ENCODE results near the gene CTDSPL2.
A peak's percentile ranks its signal among the peaks of the same experiment; 100 is the strongest.
"Not testable (repeated sequence)": the region's sequence is repeated elsewhere in the genome, so short reads cannot be mapped to it uniquely, and the experiment has no call there.

The CTDSPL2 gene

GRCh38 chr15:44450172-44450571 lies 22.7 kb downstream of the CTDSPL2 start:
- DNase-seq (ENCODE audit: insufficient read length, low spot score) = no peak
- peak; percentile 11 for FAIRE-seq
- no peak for TF ChIP-seq POLR2A (IDR thresholded peaks at IDR 0.05; ENCODE audit: low read depth, low read length)

DNA sequence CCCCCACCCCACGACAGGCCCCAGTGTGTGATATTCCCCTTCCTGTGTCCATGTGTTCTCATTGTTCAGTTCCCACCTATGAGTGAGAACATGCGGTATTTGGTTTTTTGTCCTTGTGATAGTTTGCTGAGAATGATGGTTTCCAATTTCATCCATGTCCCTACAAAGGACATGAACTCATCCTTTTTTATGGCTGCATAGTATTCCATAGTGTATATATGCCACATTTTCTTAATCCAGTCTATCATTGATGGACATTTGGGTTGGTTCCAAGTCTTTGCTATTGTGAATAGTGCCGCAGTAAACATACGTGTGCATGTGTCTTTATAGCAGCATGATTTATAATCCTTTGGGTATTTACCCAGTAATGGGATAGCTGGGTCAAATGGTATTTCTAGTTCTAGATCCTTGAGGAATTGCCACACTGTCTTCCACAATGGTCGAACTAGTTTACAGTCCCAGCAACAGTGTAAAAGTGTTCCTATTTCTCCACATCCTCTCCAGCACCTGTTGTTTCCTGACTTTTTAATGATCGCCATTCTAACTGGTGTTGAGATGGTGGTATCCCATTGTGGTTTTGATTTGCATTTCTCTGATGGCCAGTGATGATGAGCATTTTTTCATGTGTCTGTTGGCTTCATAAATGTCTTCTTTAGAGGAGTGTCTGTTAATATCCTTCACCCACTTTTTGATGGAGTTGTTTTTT lies 26.3 kb downstream of the CTDSPL2 start:
- DNase-seq (ENCODE audit: insufficient read length, low spot score); FAIRE-seq: not testable (repeated sequence)

DNA sequence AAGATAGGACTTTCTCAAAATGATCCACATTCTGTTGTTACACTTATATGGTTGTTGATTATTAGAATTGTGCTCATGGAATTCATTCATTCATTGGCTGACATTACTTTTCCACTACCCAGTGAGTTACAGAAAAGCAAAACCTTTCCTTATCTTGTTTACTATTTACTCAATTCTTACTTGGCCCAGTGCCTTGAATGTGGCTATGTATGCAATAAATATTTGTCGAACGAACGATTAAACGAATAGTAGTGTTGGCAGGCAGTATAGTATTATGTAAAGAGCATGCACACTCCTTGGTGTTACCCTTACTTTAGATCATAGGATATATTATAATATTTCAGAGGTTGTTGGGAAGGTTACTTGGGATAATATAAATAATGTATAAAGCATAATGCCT lies 31.0 kb downstream of the CTDSPL2 start:
- DNase-seq (ENCODE audit: insufficient read length, low spot score) (no peak), FAIRE-seq (peak; percentile 52)
- no peak for TF ChIP-seq POLR2A (IDR thresholded peaks at IDR 0.05; ENCODE audit: low read depth, low read length)

GRCh38 chr15:44468709-44469385 lies 41.4 kb downstream of the CTDSPL2 start:
- DNase-seq (ENCODE audit: insufficient read length, low spot score) = peak; percentile 20
- no peak for TF ChIP-seq POLR2A (IDR thresholded peaks at IDR 0.05; ENCODE audit: low read depth, low read length)
- FAIRE-seq = peak; percentile 87

DNA sequence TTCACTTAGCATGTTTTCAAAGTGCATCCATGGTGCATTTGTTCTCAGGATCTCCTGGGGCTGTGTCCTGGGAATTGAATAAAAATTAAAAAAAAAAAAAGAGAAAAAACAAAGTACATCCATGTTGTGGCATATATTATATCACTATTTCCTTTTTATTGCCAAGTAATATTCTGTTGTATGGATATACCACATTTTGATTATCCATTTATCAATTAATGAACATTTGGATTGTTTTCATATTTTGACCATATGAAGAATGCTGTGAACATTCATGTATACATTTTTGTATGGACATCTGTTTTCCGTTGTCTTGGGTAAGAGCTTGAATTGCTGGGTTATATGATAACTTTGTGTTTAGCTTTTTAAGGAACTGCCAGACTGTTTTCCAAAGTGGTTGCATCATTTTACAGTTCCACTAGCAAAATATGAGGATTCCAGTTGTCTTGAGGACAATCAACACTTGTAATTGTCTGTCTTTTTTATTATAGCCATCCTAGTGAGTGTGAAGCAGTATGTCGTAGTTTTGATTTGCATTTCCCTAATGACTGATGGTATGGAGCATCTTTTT lies 44.5 kb downstream of the CTDSPL2 start:
- DNase-seq (ENCODE audit: insufficient read length, low spot score) (no peak), FAIRE-seq (no peak)
- no peak for TF ChIP-seq POLR2A (IDR thresholded peaks at IDR 0.05; ENCODE audit: low read depth, low read length)

DNA sequence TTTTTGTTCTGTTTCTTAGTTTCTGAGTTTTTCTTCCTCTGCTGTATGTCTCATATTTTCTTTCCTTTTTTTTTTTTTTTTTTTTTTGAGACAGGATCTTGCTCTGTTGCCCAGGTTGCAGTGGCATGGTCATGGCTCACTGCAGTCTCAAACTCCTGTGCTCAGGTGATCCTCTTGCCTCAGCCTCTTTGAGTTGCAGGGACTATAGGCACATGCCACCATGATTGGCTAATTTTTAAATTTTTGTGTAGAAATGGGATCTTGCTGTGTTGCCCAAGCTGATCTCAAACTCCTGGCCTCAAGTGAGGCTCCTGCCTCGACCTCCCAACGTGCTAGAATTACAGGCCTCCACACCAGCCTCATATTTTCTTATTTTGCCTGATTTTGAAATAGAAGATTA lies 51.9 kb downstream of the CTDSPL2 start:
- FAIRE-seq (no peak), DNase-seq (ENCODE audit: insufficient read length, low spot score) (no peak)
- no peak for TF ChIP-seq POLR2A (IDR thresholded peaks at IDR 0.05; ENCODE audit: low read depth, low read length)

DNA sequence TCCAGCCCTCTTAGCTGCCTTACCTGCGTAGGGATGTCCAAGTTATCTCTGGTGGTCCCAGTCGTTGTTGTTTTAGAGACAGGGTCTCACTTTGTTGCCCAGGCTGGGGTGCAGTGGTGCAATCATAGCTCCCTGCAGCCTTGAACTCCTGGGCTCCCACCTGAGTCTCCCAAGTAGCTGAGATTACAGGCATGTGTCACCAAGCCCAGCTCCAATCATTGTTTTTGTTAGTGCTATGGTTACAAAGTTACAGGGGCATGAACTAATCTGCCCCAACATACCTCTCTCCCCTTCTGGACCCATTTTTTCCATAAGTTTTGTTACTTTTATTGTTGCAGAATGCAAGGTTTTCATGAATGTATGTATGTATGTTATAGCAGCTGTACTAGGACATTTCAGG lies 54.7 kb downstream of the CTDSPL2 start:
- DNase-seq (ENCODE audit: insufficient read length, low spot score) (no peak), FAIRE-seq (no peak)
- TF ChIP-seq POLR2A (IDR thresholded peaks at IDR 0.05; ENCODE audit: low read depth, low read length) = no peak

GRCh38 chr15:44485880-44486279 lies 58.5 kb downstream of the CTDSPL2 start:
- DNase-seq (ENCODE audit: insufficient read length, low spot score) (no peak), FAIRE-seq (peak; percentile 30)
- TF ChIP-seq POLR2A (IDR thresholded peaks at IDR 0.05; ENCODE audit: low read depth, low read length) = no peak

DNA sequence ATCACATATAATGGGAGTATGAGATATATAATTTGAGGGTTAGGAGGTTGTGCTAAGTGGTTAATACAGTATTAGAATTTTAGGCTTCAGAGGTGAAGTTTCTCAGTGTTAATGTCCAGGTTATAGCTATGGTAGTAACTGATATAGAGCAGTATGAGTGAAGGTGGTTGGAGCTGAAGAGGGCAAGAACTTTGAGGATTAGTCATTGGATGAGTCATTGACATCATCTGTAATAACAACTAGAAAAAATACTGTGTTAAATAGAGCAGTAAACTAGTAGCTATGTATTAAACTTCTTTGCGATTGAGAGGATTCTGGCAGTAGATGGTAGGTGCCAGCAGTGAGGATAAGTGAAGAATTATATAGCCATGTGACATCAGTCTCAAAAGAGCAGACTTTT lies 62.0 kb downstream of the CTDSPL2 start:
- no peak for TF ChIP-seq POLR2A (IDR thresholded peaks at IDR 0.05; ENCODE audit: low read depth, low read length)
- DNase-seq (ENCODE audit: insufficient read length, low spot score) = peak; percentile 19
- FAIRE-seq = peak; percentile 93

DNA sequence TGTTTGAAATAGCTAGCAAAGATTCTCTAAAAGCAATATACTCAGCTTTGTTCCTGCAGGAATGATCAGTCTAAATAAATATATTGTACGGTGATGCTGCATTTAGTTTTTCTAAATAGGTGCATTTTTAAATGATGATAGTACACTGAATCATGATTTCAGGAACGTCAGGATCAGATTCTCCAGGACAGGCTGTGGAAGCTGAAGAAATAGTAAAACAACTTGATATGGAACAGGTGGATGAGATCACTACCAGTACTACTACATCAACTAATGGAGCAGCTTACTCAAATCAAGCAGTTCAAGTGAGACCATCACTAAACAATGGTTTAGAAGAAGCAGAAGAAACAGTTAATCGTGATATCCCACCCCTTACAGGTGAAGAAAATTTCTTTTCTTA lies 63.2 kb downstream of the CTDSPL2 start:
- no peak for TF ChIP-seq POLR2A (IDR thresholded peaks at IDR 0.05; ENCODE audit: low read depth, low read length)
- FAIRE-seq (peak; percentile 66), DNase-seq (ENCODE audit: insufficient read length, low spot score) (no peak)

GRCh38 chr15:44492040-44492439 lies 64.6 kb downstream of the CTDSPL2 start:
- no peak for FAIRE-seq
- DNase-seq (ENCODE audit: insufficient read length, low spot score) = no peak
- no peak for TF ChIP-seq POLR2A (IDR thresholded peaks at IDR 0.05; ENCODE audit: low read depth, low read length)

DNA sequence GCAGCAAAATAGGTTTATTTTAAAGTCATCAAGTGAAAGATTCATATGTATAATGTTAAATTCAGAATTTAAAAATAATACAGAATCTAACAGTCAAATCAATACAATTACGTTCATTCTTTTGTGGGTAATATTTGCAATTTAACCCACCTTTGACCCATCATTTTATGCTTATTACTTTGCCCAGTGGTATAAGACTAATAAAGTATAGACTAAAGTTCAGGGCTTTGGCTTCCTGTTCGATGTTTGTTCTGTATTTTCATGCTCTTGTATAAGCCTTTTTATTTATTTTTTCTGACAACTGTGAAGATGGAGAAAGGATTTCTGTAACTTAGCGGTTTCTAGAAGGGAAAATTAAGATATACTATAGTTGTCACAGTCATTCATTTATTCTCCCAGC lies 65.2 kb downstream of the CTDSPL2 start:
- no peak for TF ChIP-seq POLR2A (IDR thresholded peaks at IDR 0.05; ENCODE audit: low read depth, low read length)
- no peak for DNase-seq (ENCODE audit: insufficient read length, low spot score)
- FAIRE-seq = no peak

- DNase-seq (ENCODE audit: insufficient read length, low spot score) = no peak
- no peak for FAIRE-seq
- no peak for TF ChIP-seq POLR2A (IDR thresholded peaks at IDR 0.05; ENCODE audit: low read depth, low read length)
Observed at GRCh38 chr15:44495562-44495961, 68.1 kb downstream of the CTDSPL2 start.

GRCh38 chr15:44500555-44500954 lies 73.1 kb downstream of the CTDSPL2 start:
- FAIRE-seq (peak; percentile 72), DNase-seq (ENCODE audit: insufficient read length, low spot score) (no peak)
- no peak for TF ChIP-seq POLR2A (IDR thresholded peaks at IDR 0.05; ENCODE audit: low read depth, low read length)
